Natural killer cell (primary cell): ENCODE measurements around the gene OCEL1. TPM values are rescaled to one million over a fixed set of nuclear protein-coding genes. Genes with fewer than 3 reads are reported as not detected.
A peak's percentile ranks its signal among the peaks of the same experiment; 100 is the strongest.

Source experiments
- ATAC-seq, 3 donors: fragments of 150-1000 bp in 2 of 3; fragments of 200-7000 bp in 1 of 3; cut with Tn5 transposase; 1 replicate in 1 of 3; 2 replicates in 2 of 3; pipeline ENCODE4 v1.10.0; 2021; ENCODE audit warnings: mild to moderate bottlenecking in 2 of 3, moderate library complexity in 2 of 3
- DNase-seq, 2 donors: peaks; one replicate each; pipeline versions ENCODE4 v3.0.0 to v3.0.0-alpha.2; 2013 to 2021; ENCODE audit warnings: mixed read lengths in 1 of 2
- H3K27ac ChIP-seq: one replicate; pipeline ENCODE4 v1.5.1; 2013; ENCODE audit warnings: mild to moderate bottlenecking, low read length
- H3K27me3 ChIP-seq: one replicate; pipeline ENCODE4 v1.6.1; 2013; ENCODE audit warnings: low read length; ENCODE audit not compliant: control insufficient read depth, insufficient read depth
- H3K36me3 ChIP-seq: one replicate; pipeline ENCODE4 v1.6.1; 2013; ENCODE audit warnings: low read length; ENCODE audit not compliant: control insufficient read depth, insufficient read depth
- H3K4me1 ChIP-seq: one replicate; pipeline ENCODE4 v1.6.1; 2013; ENCODE audit warnings: low read length; ENCODE audit not compliant: control insufficient read depth, insufficient read depth
- H3K4me3 ChIP-seq: one replicate; pipeline ENCODE4 v1.5.1; 2013; ENCODE audit warnings: low read length
- H3K9me3 ChIP-seq: one replicate; pipeline ENCODE4 v1.6.1; 2013; ENCODE audit warnings: low read length; ENCODE audit not compliant: control insufficient read depth, insufficient read depth
- H3K27ac Mint-ChIP-seq, 2 donors: one replicate each; pipeline ENCODE4 v1.8.0; 2022; ENCODE audit warnings: mild to moderate bottlenecking in 2 of 2, mixed read lengths in 2 of 2, moderate library complexity in 1 of 2
- H3K27me3 Mint-ChIP-seq, 2 donors: one replicate each; pipeline ENCODE4 v1.8.0; 2022; ENCODE audit warnings: low read depth in 2 of 2, mixed read lengths in 2 of 2
- H3K36me3 Mint-ChIP-seq: one replicate; pipeline ENCODE4 v1.8.0; 2022; ENCODE audit warnings: mixed read lengths
- H3K4me1 Mint-ChIP-seq, 2 donors: one replicate each; pipeline ENCODE4 v1.8.0; 2022; ENCODE audit warnings: mixed read lengths in 2 of 2
- H3K4me3 Mint-ChIP-seq: one replicate; pipeline ENCODE4 v1.8.0; 2022; ENCODE audit warnings: mild to moderate bottlenecking, moderate library complexity, mixed read lengths
- H3K9me3 Mint-ChIP-seq, 2 donors: one replicate each; pipeline ENCODE4 v1.8.0; 2022; ENCODE audit warnings: mixed read lengths in 2 of 2
- WGBS: methylation state at CpG from one replicate; pipeline ENCODE4 v1.1.7; 2013; ENCODE audit warnings: missing lambda C conversion rate; ENCODE audit not compliant: insufficient coverage; 5-methylcytosine and 5-hydroxymethylcytosine counted together
- intact Hi-C: fragments of 100-400 bp; cut with micrococcal nuclease; formaldehyde crosslinking; loops from one replicate; pipeline ENCODE4 v1.14.2; 2022
- total RNA-seq, 4 donors: library from RNA; stranded (reverse); fragments of 120-200 nt in 1 of 4; gene quantifications; one replicate each; pipeline versions ENCODE4 v1.2.3 to v1.2.4, GENCODE V29; 2013 to 2022
- TF ChIP-seq, protein P1 (sequence below): fragments of 200-600 bp; IDR thresholded peaks from one replicate; pipeline ENCODE4 v1.8.0; 2022; ENCODE audit warnings: antibody characterized with exemption

OCEL1 gene
- total RNA-seq, 3 donors from 2014 or later (not counting 1 experiment from before 2014, with no cell fraction given), result 28.1 to 39.1 (median 37.0) TPM

DNA sequence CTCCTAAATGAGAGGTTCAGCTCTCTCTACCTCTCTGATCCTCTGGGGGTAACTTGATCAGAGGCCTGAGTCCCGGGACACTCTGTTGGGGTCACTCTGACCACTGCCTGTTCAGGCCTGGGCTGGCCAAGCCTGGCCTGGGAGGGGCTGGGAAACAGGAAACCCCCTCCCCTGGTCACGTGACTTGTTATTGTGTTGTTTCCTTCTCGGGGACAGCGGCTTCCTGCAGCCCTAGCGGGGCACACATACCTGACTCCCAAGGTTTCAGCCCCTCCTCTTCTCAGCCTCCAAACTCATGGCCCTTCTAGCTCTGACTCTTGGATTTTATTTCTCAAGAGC is 38.6 kb downstream of the OCEL1 start, which contains the start of gene USHBP1:
USHBP1 (minus strand) TSS at position 105 of the 339 bp plus-strand sequence. CDS start 446 bp downstream, outside the sequence.
- H3K9me3 Mint-ChIP-seq, result no peaks in the 10 kb centered on the region
- H3K27me3 Mint-ChIP-seq, result peaks cover 0 to 3% of the 10 kb centered on the region in 2 donors
- Histone ChIP-seq H3K27ac (no peak within 1 kb of the TSS), H3K9me3 (no peaks in the 10 kb centered on the region), H3K27me3 (no peaks in the 10 kb centered on the region), H3K36me3 (peaks cover 1% of the 10 kb centered on the region), H3K4me3 (no peak within 1 kb of the TSS), H3K4me1 (peaks cover 27% of the 10 kb centered on the region)
- DNase-seq (no peak), ATAC-seq (no peak)
- H3K4me1 Mint-ChIP-seq, result peaks cover 21 to 22% of the 10 kb centered on the region in 2 donors
- no peaks in the 10 kb centered on the region for H3K36me3 Mint-ChIP-seq
- WGBS, result 27% methylated on average over 5 of the region's 5 CpGs
- TF ChIP-seq, protein P1, sequence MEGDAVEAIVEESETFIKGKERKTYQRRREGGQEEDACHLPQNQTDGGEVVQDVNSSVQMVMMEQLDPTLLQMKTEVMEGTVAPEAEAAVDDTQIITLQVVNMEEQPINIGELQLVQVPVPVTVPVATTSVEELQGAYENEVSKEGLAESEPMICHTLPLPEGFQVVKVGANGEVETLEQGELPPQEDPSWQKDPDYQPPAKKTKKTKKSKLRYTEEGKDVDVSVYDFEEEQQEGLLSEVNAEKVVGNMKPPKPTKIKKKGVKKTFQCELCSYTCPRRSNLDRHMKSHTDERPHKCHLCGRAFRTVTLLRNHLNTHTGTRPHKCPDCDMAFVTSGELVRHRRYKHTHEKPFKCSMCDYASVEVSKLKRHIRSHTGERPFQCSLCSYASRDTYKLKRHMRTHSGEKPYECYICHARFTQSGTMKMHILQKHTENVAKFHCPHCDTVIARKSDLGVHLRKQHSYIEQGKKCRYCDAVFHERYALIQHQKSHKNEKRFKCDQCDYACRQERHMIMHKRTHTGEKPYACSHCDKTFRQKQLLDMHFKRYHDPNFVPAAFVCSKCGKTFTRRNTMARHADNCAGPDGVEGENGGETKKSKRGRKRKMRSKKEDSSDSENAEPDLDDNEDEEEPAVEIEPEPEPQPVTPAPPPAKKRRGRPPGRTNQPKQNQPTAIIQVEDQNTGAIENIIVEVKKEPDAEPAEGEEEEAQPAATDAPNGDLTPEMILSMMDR, result no peak
- intact Hi-C loops, result no loop called here
- H3K4me3 Mint-ChIP-seq, result no peak within 1 kb of the TSS
- no peak within 1 kb of the TSS for H3K27ac Mint-ChIP-seq

DNA sequence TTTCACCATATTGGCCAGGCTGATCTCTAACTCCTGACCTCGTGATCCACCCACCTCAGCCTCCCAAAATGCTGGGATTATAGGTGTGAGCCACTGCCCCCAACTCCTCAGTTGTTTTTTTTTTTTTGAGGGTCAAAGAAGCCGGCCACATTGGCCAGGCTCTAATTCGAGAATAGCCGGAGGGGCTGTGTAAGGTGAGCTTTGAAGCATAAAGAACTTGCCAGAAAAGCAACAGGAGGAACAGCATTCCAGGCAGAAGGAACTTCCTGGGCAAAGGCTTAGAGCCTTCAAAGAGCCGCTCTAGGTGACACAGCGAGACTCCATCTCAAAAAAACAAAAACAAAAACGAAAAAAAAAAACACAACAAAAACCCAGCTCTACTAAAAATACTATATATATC is 40.0 kb downstream of the OCEL1 start:
- Mint-ChIP-seq H3K9me3 (no peaks in the 10 kb centered on the region), H3K27ac (no peak overlapping the region)
- intact Hi-C loops, result loop anchor here (5.0 kb wide), 1 partner anchor 39 kb away; the partner anchor contains the start of gene OCEL1

DNA sequence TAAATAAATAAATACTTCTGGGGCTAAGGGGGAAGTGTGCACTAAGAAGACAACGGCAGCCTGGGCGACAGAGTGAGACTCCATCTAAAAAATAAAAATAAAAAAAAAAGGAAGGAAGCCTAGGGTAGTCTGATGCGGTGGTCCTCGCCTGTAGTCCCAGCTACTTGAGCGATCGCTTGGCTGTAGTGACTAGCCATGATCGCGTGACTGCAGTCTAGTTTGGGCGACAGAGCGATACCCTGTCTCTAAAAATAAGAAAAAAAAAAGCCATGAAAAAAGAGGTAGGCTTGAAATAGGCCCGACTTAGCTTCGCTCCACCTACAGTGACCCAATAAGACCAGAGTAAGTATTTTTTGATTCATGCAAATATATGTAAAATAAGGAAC is 40.6 kb downstream of the OCEL1 start:
- intact Hi-C loops, result loop anchor here (5.0 kb wide), 1 partner anchor 39 kb away; the partner anchor contains the start of gene OCEL1
- no peaks in the 10 kb centered on the region for H3K27me3 Mint-ChIP-seq
- Histone ChIP-seq H3K27ac (peak overlapping the region; percentile 27), H3K36me3 (peaks cover 12% of the 10 kb centered on the region), H3K27me3 (no peaks in the 10 kb centered on the region), H3K4me1 (peaks cover 24% of the 10 kb centered on the region), H3K4me3 (no peak overlapping the region), H3K9me3 (no peaks in the 10 kb centered on the region)
- peak overlapping the region; percentile 85 for H3K27ac Mint-ChIP-seq
- TF ChIP-seq, protein P1, result no peak
- DNase-seq, result no peak
- ATAC-seq, result no peak
- WGBS, result 38% methylated on average over 10 of the region's 12 CpGs
- H3K9me3 Mint-ChIP-seq, result no peaks in the 10 kb centered on the region
- H3K36me3 Mint-ChIP-seq, result no peaks in the 10 kb centered on the region
- peak overlapping the region; percentile 88 for H3K4me3 Mint-ChIP-seq
- peaks cover 15 to 16% of the 10 kb centered on the region in 2 donors for H3K4me1 Mint-ChIP-seq

More for the DNA sequence above, 40.0 kb downstream of the OCEL1 start:
- Histone ChIP-seq H3K36me3 (peaks cover 6% of the 10 kb centered on the region), H3K9me3 (no peaks in the 10 kb centered on the region), H3K27me3 (no peaks in the 10 kb centered on the region), H3K4me3 (no peak overlapping the region), H3K27ac (no peak overlapping the region), H3K4me1 (peaks cover 25% of the 10 kb centered on the region)
- Mint-ChIP-seq H3K4me3 (no peak overlapping the region), H3K36me3 (no peaks in the 10 kb centered on the region), H3K4me1 (peaks cover 16% of the 10 kb centered on the region in 2 donors), H3K27me3 (no peaks in the 10 kb centered on the region)
- 92% methylated on average over 6 of the region's 7 CpGs for WGBS
- ATAC-seq, result no peak
- TF ChIP-seq, protein P1, result no peak
- DNase-seq, result no peak
